HG02678 (cell line): ENCODE measurements around the gene OTOP2.
"Not testable (repeated sequence)": the region's sequence is repeated elsewhere in the genome, so short reads cannot be mapped to it uniquely, and the experiment has no call there.

Source experiments
- ATAC-seq: cut with Tn5 transposase; IDR thresholded peaks from one replicate; pipeline ENCODE4 v1.9.1; 2021; ENCODE audit warnings: mild to moderate bottlenecking, moderate library complexity; ENCODE audit not compliant: unreplicated experiment

OTOP2 gene

DNA sequence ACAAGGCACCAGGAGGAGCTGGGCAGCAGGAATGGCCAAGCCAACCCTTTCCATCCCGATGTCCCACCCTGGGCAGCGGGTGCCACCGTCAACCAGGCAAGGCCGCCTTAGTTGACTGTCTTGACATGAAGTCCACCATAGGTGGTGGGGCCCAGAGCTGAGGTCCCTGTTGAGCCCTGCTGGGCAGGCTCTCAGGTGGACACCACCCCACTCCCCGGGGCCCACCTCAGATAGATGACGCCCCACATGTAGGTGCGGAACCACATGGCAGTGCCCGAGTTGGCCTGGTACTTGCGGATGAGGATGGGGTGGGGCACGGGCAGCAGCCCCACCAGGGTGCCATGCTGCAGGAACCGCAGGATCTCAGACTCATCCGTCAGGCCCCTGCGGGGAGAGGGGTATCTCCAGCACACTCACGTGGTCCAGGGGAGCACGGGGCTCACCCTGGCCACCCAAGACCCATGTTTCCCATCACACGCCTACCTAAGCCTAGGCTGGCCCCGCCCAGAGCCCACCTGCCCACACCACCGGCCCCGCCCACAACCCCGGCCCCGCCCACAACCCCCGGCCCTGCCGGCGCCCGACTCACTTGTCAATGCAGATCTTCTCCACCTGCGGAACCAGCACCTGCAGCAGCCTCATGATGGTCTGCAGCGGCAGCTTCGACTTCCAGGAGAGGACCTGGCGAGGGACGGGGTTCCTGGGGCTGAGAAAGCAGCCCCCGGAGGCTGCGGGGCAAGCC lies 27.8 kb downstream of the OTOP2 start:
- no peak for ATAC-seq

DNA sequence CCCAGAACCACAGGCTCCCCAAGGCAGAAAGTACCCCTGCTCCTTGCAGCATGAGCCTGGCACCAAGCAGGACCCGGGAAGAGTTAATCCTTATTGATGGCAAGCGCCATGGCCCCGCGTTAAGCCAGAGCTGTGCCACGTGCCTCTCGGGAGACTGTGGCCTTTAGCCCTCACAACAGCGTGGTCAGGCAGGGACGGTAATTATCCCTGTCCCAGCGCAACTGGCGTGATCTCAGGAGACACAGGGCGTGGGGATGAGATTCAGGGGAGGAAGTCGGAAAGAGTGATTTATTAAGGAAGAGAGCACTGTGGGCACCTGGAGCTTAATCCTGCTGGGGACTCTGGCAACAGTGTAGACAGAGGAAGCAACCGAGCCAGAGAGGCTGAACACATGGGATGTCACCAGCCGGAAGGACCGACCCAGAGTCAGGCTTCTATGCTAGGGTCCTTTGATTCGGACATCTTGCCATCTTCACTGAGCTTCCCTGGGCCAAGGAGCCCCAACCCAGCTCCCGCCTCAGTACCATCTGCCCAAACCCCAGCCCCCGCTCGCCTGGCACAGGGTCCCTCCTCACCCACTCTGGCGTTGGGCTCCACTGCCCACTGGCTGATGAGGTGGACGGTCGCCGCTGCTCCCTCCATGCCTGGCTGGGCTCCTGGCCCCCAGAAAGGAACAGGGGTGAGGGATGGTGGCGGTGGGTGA lies 28.5 kb downstream of the OTOP2 start:
- ATAC-seq: no peak

DNA sequence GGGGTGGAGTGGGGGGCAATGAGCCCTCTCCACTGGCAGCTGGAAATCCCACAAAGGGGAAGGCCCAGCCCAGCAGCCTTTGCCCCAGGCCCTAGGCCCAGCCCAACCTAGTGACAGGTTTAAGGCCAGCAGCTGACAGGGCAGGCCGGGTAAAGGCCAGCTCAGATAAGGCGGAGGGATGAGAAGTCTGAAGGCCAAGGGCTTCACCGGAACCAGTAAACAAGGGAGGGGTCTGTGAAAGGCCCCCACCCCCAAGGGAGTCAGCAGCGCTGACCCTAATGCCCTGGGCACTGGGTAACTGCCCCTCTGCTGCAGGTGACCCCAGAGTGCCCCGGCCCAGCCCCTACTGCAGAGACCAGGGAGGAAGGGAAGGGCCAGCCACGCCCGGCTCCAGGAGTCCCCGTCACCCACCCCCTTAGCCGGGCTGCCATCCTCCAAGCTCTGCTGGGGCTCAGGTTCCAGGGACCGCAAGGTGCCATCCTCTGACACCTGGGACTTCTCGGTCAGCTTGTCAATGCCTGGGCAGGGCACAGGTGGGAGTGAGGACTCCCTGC lies 29.1 kb downstream of the OTOP2 start:
- no peak for ATAC-seq

DNA sequence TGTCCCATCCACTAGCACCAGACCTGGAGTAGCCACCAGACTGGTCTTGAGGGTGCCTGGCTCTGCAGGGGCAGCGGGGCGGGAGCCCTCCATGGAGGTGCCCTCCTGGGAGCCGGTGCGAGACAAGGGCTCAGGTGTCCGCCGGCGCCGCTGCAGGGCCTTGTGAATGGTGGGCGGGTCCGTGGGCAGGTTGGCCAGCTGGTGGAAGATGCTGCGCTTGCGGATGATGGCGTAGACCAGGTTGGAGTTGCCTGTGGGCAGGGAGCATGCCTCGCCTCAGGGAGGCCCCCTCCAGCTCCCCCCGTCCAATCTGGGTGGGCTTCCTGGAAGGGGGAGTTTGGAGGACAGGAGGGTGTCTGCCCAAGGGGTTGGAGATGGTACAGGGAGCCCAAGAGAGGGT lies 30.0 kb downstream of the OTOP2 start:
- no peak for ATAC-seq

DNA sequence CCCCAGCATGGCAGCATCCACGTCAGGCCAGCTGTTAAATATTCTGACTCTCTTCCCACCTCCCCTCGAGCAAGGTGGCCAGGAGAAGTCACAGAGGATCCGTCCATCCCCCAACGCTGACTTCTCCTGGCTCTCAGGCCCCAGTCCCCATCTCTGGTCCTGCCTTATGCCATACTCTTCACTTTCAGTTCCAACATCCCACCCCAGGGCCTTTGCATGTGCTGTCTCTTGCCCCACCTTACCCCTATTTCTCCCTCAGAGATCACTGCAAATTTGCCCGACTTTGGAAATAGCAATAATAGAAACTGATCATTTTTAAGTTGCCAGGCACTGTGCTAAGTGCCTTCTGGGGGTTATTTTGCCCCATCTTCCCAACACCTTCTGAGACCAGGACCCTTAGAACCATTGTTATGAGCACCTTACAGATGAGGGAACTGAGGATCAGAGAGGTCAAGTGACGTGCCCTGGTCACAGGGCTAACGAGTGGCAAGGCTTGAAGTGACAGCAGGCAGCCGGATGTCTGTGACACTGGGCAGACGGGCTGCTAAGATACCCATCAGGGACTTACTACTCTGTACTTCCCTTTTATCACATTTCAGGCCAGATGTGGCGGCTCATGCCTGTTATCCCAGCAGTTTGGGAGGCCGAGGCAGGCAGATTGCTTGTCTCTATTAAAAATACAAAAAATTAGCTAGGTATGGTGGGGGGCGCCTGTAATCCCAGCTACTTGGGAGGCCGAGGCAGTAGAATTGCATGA lies 30.8 kb downstream of the OTOP2 start:
- no peak for ATAC-seq

DNA sequence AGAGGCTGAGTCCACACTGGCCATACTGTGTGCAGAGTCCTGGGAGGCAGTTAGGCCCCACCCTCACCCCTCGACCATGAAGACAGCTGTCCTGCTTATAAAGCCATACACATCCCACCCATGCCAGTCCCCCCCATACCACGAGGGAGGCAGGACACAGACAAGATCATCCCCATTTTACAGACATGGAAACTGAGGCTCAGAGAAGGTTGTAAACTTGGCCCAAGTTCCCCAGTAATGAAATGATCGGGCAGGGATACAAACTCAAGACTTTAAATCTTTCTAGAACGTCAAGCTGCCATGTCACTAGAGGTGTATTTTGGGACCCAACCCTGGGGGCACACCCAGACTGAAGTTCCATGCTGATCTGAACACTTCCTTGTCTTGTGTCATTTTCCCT lies 32.0 kb downstream of the OTOP2 start:
- no peak for ATAC-seq

DNA sequence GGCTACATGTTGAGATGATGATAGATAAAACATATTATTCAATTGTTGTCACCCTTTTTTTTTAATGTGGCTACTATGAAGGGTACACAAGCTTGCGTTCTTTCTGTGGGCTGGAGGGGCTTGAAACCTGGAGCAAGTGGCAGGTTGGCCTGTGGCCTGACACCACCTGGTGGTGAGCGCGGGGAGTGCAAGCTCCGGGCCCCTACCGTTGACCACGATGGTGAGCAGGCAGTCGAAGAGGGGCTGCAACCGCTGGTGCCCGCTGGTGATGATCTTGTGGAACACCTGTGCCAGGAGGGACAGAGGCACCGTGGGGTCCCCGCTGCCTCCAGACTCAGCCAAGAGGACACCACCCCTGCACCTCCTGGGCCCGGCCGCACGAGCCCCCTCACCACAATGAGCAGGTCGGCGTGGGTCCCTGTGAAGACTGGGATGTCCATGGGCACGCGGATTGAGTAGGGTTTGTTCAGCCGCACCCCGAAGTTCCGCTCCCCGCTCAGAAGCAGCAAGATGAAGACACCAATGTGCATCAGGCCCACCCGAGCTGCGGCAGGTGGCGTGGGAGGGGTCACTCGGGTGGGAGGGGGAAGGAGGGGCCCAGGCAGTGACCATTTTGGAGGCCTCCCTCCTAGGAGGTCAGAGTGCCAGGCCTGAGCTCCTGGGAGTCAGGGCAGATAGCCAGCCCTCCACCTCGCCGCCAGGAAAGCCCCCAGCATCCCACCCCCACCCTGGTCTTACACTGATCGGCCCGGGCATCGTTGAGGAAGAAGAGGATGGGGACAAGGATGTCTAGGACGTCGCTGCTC lies 34.1 kb downstream of the OTOP2 start:
- no peak for ATAC-seq

DNA sequence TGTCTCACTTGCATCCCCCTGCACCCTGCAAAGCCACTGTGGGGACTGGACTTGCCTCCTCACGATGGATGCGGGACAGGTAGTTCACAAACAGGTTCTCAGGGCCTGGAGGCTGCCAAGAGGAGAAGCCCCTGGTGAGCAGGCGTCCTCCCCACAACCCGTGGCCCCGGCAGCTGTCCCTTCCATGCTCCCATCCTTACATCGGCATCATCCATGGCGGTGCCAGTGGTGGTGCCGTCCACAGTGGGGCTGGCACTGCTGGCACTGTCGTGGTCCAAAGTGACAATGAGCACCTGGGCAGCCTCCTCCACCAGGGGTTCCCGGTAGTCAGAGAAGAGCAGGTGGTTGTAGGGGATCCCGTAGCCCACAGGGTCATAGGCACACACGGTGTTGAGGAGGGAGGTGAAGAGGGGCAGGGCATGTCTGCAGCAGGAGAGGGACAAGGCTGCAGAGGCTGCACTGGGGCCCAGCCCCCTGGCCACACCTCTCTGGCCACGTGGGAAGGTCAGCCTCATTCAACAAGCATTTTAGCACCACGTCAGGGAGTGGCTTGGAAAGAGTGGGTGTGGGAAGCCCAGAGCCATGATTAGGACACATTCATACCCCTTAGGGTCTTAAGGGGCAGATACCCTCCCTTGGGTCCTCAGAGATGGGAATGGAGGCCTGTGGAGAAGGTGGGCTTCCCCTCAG lies 35.9 kb downstream of the OTOP2 start:
- ATAC-seq: no peak

DNA sequence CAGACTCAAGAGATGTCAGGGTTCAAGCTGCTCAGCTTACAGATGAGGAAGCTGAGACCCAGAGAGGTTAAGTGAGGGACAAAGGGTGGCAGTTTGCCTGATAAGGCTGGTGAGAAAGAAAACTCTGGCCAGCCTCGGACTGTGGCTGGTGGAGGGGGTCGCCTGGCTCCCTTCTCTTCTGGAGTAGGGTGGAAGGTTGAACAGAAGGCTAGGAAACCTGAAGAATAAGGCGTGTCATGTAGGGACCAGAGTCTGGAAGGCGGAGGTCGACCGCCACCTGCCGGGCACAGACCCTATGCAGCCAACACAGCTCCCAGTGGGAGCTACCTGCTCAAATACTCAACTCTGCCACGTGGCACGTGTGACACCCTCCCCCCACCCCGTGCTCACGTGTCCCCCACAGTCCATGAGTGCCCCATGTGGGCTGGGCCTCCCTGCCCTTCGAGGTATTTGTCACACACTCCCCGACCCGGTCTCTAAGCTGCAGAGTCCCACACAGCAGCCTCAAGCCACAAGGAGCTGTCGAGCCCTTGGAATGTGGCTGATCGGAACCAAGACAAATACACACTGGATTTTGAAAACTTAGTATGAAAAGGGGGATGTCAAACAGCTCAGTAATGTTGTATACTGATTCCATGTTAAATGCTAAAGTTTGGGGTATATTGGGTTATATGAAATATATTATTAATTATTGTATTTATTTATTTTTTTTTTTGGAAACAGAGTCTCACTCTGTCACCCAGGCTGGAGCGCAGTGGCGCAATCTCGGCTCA lies 36.7 kb downstream of the OTOP2 start:
- no peak for ATAC-seq

DNA sequence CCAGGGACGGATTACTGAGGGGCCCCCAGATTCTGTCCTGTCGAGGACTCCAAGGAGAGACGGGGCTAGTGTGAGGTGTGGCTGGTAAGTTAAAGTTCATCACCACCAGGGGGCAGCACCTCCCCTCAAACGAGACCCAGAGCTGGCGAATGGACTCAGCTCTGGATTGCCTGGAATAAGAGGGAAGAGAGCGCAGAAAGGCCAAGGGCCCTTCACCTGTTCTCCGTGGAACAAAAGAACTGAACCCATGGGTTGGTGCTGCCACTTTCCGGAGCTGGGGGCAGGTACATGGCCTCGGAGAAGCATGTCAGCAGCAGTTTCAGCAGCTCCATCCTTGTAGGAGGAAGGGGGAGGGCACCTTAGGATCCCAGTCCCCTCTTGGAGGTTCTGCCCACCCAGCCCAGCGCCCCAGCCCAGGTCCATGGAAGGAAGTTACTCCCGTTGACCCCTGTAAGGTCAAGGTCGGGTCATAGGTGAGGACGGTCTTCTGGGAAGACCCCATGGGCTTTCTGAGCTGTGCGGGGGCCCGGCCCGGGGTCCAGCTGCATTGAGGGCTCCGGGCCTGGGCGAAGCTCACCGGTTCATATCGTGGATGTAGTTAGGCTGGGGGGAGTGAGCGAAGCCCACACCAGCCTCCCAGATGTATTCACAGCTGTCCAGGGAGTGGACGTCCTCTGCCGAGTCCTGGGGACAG lies 37.7 kb downstream of the OTOP2 start:
- ATAC-seq: peak; percentile 57

DNA sequence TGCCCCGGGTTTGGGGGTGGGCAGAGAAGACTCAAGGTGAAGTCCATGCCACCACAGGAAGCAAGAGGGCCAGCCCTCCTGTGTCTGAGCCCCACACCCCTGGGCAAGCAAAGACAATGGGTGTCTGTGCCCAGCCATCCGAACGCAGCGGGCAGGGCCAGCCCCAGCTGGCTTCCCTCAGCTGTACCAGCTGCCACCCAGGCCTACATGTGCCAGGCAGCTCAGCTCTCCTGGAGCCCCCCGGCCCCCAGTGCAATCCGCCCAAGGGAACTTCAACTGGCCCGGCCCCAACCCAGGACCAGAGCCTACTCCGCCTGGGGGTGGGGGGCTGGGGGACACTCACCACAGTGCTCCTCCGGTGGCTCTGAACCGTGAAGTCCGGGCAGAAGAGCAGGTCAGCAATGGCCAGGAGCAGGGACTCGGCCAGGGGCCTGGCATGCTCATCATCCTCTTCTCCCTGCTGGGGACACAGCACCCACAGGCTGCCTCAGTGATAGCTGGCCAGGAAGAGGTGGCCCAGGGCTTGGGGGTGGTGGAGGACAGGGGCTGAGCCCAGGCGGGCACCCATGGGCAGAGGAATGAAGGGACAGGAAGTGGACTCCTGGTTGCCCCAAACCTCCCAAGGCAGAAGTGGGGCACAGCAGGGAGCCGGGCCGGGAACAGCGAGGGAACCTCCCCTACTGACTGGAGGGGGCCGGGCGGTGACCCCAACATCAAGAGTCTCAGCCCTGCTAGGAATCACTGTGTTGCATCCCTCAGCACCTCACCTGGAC lies 38.7 kb downstream of the OTOP2 start:
- no peak for ATAC-seq

DNA sequence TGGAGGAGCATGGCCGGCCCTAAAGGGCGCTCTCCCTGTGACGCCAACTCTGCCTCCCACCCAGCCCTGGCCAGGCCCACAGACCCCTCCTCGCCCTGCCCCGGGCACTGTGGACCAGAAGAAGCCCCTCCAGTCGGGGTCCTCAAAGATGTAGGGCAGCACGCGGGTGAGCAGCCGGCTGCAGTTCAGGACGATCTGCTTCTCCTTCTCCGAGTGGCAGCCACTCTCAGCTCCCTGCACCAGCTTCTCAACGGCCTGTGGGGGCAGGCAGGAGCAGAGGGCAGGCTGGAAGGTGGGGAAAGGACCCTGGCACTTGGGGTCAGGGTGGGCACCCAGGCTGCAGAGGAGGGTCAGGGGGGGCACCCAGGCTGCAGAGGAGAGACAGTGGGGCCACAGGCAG lies 39.6 kb downstream of the OTOP2 start:
- no peak for ATAC-seq

DNA sequence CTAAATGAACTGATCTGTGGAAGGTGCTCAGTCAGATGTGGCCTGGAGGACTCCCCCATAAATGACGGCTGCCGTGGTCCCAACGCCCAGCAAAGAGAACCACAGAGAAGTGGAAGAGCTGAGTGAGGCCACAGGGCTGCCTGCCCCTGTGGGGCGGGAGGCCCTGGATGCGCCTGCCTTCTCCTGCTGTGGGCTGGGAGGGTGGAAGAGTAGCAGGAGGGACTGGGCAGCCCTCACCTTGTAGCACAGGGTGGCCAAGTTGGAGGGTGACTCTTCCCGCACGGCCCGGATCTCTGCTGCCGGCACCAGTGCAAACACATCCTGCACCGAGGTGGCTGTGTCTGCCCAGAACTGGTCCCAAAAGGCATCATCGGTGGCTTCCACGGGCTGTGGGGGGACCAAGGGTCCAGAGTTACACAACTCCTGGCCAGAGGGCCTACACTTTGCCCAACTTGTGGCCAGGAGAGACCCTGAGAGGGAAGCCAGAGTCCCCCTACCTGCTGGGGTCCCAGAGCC lies 40.2 kb downstream of the OTOP2 start:
- no peak for ATAC-seq

DNA sequence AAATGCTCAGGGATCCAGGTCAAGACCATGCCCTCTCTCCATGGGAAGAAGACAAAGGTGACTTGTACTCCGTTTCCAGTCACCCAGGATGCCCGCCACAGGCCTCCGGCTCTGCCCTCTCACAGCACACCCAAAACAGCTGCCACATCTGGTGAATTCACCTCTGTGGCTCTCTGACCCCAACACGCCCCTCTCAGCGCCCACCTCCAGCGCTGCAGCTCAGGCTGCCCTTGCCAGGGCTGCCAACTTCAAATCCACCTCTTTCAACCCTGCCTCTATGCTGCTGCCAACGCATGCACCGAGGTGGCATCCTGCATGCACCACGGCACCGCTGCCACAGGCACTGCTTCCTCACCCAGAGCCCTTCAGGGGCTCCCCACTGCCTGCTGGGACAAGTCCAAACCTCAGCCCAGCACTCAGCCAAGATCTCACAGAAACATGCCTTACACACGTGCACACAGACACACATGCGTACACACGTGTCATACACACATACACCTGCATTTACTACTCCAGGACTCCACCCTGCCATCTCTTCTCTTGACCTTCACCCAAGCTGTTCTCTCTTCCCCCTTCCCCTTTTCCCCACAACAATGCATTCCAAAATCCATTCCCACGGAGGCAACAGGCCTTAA lies 41.0 kb downstream of the OTOP2 start:
- ATAC-seq: no peak

DNA sequence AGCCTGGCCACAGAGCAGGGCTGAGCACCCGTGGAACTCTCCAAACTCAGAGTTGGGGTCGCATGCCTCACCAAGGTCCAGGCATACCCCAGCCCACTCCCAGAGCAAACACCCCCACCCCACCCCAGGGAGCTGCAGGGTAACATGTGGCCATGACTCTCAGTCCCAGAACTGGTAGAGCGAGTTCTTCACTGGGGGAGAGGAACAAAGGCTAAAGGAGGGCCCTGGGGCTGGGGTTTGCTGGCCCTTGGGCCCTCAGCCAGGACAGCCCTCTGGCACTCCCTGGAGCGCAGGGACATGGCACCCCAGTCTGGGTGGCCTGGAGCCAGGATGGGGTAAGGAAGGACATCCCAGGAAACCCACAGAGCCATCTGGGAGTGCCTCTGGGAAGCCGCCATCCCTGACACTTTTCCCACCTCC lies 44.3 kb downstream of the OTOP2 start:
- no peak for ATAC-seq

DNA sequence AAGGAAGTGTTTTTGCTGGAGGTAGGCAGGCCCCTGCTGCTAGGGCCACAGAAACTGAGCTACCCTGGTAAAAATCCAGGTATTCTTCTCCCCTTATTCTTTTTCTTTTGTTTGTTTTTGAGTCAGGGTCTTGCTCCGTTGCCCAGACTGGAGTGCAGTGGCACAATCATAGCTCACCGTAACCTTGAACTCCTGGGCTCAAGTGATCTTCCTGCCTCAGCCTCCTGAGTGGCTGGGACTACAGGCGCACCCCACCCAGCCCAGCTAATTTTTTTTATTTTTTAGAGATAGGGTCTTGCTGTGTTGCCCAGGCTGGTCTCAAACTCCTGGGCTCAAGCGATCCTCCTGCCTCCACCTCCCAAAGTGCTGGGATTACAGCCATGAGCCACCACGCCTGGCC lies 45.4 kb downstream of the OTOP2 start:
- not testable (repeated sequence) for ATAC-seq

DNA sequence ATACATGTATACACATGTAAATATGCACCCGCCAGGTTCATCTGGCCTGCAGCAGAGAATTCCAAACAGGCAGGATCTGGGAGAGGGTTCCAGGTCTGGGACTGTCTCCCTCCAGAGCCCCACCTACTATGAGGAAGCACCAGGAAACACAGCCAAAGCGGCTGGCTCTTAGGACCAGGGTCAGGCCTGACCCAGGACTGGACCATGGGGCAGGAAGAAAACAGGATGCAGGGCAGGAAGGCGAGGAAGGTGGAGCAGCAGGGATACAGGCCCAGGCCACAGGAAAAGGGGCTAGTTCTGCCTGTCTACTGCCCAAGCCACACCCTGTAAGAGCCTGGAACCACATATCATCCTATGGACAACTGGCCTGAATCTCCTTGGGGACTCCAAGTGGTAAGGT lies 46.3 kb downstream of the OTOP2 start:
- ATAC-seq: no peak
